CD4-positive, alpha-beta T cell (primary cell): Measurements from ENCODE around the gene IST1. TPM values are rescaled to one million over a fixed set of nuclear protein-coding genes. Genes with fewer than 3 reads are reported as not detected.

Source experiments
- ATAC-seq: fragments of 200-7000 bp; cut with Tn5 transposase; one replicate; pipeline ENCODE4 v1.10.0; 2022; ENCODE audit warnings: mild to moderate bottlenecking; ENCODE audit not compliant: poor library complexity
- CTCF ChIA-PET: fragments of 350-600 bp; sonication (Branson Sonifier 250); formaldehyde crosslinking; loops from one replicate; lab custom pipeline; 2021; ENCODE audit warnings: antibody characterized with exemption, inconsistent platforms; lab: Charles Lee
- POLR2A ChIA-PET: fragments of 350-600 bp; sonication (Branson Sonifier 250); formaldehyde crosslinking; loops from one replicate; lab custom pipeline; 2021; ENCODE audit warnings: antibody characterized with exemption, inconsistent platforms; lab: Charles Lee
- DNase-seq, 14 experiments: peaks; one replicate each; pipeline ENCODE4 v3.0.0-alpha.2; 2013 to 2020; ENCODE audit warnings: mixed read lengths in 2 of 14
- H3K27ac ChIP-seq, 2 donors: one replicate each; pipeline versions ENCODE4 v1.5.1 to v1.7.0; 2013; ENCODE audit warnings: low read length in 2 of 2, low read depth in 1 of 2, mild to moderate bottlenecking in 1 of 2
- H3K27me3 ChIP-seq, 2 experiments: 1 replicate in 1 of 2; 2 replicates in 1 of 2; pipeline versions ENCODE4 v1.6.1 to v1.7.0; 2013; ENCODE audit warnings: low read length in 2 of 2, control low read depth in 1 of 2, mild to moderate bottlenecking in 1 of 2, moderate library complexity in 1 of 2; ENCODE audit not compliant: insufficient read depth in 2 of 2, control insufficient read depth in 1 of 2
- H3K36me3 ChIP-seq: one replicate; pipeline ENCODE4 v1.6.1; 2013; ENCODE audit warnings: low read length, control low read depth; ENCODE audit not compliant: insufficient read depth
- H3K4me1 ChIP-seq: one replicate; pipeline ENCODE4 v1.6.1; 2013; ENCODE audit warnings: low read length, control low read depth; ENCODE audit not compliant: insufficient read depth
- H3K4me3 ChIP-seq: one replicate; pipeline ENCODE4 v1.5.1; 2013; ENCODE audit warnings: mild to moderate bottlenecking, low read length, moderate library complexity
- H3K9me3 ChIP-seq, 2 experiments: 1 replicate in 1 of 2; 2 replicates in 1 of 2; pipeline versions ENCODE4 v1.6.1 to v1.7.0; 2013; ENCODE audit warnings: low read length in 2 of 2, mild to moderate bottlenecking in 2 of 2, control low read depth in 1 of 2, moderate library complexity in 1 of 2; ENCODE audit not compliant: control insufficient read depth in 1 of 2, insufficient read depth in 1 of 2
- H3K27ac Mint-ChIP-seq: one replicate; pipeline ENCODE4 v1.8.0; 2020; ENCODE audit warnings: mixed read lengths
- H3K27me3 Mint-ChIP-seq: one replicate; pipeline ENCODE4 v1.8.0; 2021; ENCODE audit warnings: mixed read lengths
- H3K36me3 Mint-ChIP-seq: one replicate; pipeline ENCODE4 v1.8.0; 2021; ENCODE audit warnings: low read depth, mixed read lengths
- H3K4me1 Mint-ChIP-seq: one replicate; pipeline ENCODE4 v1.8.0; 2021; ENCODE audit warnings: low read depth, mixed read lengths
- H3K4me3 Mint-ChIP-seq: one replicate; pipeline ENCODE4 v1.8.0; 2020; ENCODE audit warnings: mild to moderate bottlenecking, mixed read lengths
- H3K9me3 Mint-ChIP-seq: one replicate; pipeline ENCODE4 v1.8.0; 2020; ENCODE audit warnings: mixed read lengths
- CTCF ChIP-seq: fragments of 200-600 bp; IDR thresholded peaks from one replicate; pipeline ENCODE4 v1.8.0; 2022; ENCODE audit warnings: antibody characterized with exemption, mild to moderate bottlenecking
- intact Hi-C, 2 experiments: fragments of 100-400 bp; cut with DNase I in 1 of 2; cut with micrococcal nuclease in 1 of 2; formaldehyde crosslinking; loops; one replicate each; pipeline versions ENCODE4 v1.15.1 to v1.9.0; 2023 to 2025; cut with DNase I, micrococcal nuclease
- total RNA-seq, 174 experiments: library from RNA in 2 of 174; stranded (reverse) in 2 of 174; gene quantifications; one replicate each; pipeline ENCODE4 v1.2.3 and lab custom pipeline; 2021 to 2026

IST1 gene
- total RNA-seq, 2 experiments from 2014 or later: 411 to 412 TPM

GRCh38 chr16:71952825-71953224 lies 57.5 kb downstream of the IST1 start:
- H3K4me3 Mint-ChIP-seq: no peak overlapping the region
- Histone ChIP-seq H3K27ac (no peak overlapping the region), H3K4me1 (no peaks in the 10 kb centered on the region), H3K36me3 (no peaks in the 10 kb centered on the region), H3K4me3 (no peak overlapping the region), H3K9me3 (no peaks in the 10 kb centered on the region), H3K27me3 (no peaks in the 10 kb centered on the region)
- H3K27ac Mint-ChIP-seq: no peak overlapping the region
- intact Hi-C loops: no loop called here
- H3K9me3 Mint-ChIP-seq: no peaks in the 10 kb centered on the region
- ChIA-PET POLR2A (no interaction called here), CTCF (no interaction called here)
- TF ChIP-seq CTCF: no peak
- ATAC-seq (no peak), DNase-seq (no peak)
- H3K36me3 Mint-ChIP-seq: no peaks in the 10 kb centered on the region
- peaks cover 7% of the 10 kb centered on the region for H3K4me1 Mint-ChIP-seq
- H3K27me3 Mint-ChIP-seq: no peaks in the 10 kb centered on the region

GRCh38 chr16:71954180-71954579 lies 58.8 kb downstream of the IST1 start:
- POLR2A ChIA-PET: no interaction called here
- Mint-ChIP-seq H3K9me3 (no peaks in the 10 kb centered on the region), H3K4me1 (peaks cover 7% of the 10 kb centered on the region), H3K36me3 (no peaks in the 10 kb centered on the region), H3K27me3 (no peaks in the 10 kb centered on the region), H3K4me3 (no peak overlapping the region), H3K27ac (no peak overlapping the region)
- ATAC-seq: no peak
- Histone ChIP-seq H3K4me1 (no peaks in the 10 kb centered on the region), H3K9me3 (no peaks in the 10 kb centered on the region), H3K36me3 (no peaks in the 10 kb centered on the region), H3K4me3 (no peak overlapping the region), H3K27ac (no peak overlapping the region), H3K27me3 (no peaks in the 10 kb centered on the region)
- intact Hi-C loops: no loop called here
- CTCF ChIA-PET: interaction anchor here (1.2 kb wide), 1 partner anchor 10 kb away, joined by 4 read pairs; no protein-coding TSS in a partner anchor
- TF ChIP-seq CTCF: no peak
- DNase-seq: no peak

- Mint-ChIP-seq H3K4me3 (no peak overlapping the region), H3K36me3 (no peaks in the 10 kb centered on the region), H3K9me3 (no peaks in the 10 kb centered on the region), H3K27ac (no peak overlapping the region), H3K4me1 (peaks cover 7% of the 10 kb centered on the region), H3K27me3 (no peaks in the 10 kb centered on the region)
- Histone ChIP-seq H3K36me3 (no peaks in the 10 kb centered on the region), H3K9me3 (no peaks in the 10 kb centered on the region), H3K4me3 (no peak overlapping the region), H3K27me3 (no peaks in the 10 kb centered on the region), H3K27ac (no peak overlapping the region), H3K4me1 (no peaks in the 10 kb centered on the region)
- POLR2A ChIA-PET: interaction anchor here (0.6 kb wide), 1 partner anchor 48 kb away, joined by 3 read pairs; no protein-coding TSS in a partner anchor
- TF ChIP-seq CTCF: no peak
- no peak for ATAC-seq
- CTCF ChIA-PET: interaction anchor here (1.2 kb wide), 1 partner anchor 9 kb away, joined by 4 read pairs; no protein-coding TSS in a partner anchor
- intact Hi-C loops: no loop called here
- no peak for DNase-seq
Observed at GRCh38 chr16:71954699-71955195, 59.4 kb downstream of the IST1 start.
